ENCODE data around the gene C1orf226. TPM values are rescaled to one million over a fixed set of nuclear protein-coding genes. Genes with fewer than 3 reads are reported as not detected.

C1orf226 gene
- total and polyA plus RNA-seq, 9 of the 15 experiments (the other 6 are each of a cell fraction or from before 2014, with no cell fraction given) = 0.10 to 1.4 (median 0.47) TPM

DNA sequence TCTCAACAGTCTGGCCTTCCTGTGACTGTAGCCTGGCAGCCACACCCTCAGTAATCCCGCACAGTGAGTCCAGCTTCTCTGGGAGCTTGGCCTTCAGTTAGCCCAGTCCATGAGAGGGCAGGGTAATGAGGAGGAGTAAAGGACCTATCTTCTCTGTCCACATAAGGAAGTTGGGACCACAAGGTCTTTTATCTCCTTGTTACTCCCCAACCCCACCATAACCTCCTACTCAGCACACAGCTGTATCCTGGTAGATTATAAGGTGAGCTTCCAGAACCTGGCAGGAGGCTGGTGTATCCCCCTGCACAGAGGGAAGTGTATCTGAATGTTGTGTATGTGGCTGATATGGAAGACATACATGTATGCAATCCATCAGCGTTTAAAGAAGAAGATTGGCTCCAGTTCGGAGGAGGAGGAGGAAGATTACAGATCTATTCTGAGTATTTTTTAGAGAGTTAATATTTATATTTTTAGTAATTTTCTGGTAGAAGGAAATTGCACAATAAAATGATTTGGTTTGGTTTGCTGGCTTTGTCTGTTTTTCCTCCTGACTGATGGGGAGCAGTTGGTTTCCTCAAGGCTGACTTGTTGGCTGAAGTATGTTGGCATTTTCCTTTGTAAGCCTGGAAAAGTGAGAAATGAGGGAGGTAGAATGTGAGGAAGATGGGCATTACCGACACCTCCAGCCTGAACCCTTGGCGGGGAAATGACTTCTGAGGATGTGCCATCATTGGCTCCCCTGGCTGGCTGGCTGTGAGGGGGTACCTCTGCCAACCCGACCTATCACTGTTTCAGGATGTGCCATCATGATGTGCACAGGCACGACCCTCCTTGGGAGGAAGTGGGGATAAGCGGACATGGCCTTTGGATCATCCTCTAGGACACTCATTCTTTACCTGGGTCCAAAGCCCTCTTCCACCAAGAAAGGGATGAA, 5.0 kb downstream of the C1orf226 start (continued):
- TF ChIP-seq, protein P1, sequence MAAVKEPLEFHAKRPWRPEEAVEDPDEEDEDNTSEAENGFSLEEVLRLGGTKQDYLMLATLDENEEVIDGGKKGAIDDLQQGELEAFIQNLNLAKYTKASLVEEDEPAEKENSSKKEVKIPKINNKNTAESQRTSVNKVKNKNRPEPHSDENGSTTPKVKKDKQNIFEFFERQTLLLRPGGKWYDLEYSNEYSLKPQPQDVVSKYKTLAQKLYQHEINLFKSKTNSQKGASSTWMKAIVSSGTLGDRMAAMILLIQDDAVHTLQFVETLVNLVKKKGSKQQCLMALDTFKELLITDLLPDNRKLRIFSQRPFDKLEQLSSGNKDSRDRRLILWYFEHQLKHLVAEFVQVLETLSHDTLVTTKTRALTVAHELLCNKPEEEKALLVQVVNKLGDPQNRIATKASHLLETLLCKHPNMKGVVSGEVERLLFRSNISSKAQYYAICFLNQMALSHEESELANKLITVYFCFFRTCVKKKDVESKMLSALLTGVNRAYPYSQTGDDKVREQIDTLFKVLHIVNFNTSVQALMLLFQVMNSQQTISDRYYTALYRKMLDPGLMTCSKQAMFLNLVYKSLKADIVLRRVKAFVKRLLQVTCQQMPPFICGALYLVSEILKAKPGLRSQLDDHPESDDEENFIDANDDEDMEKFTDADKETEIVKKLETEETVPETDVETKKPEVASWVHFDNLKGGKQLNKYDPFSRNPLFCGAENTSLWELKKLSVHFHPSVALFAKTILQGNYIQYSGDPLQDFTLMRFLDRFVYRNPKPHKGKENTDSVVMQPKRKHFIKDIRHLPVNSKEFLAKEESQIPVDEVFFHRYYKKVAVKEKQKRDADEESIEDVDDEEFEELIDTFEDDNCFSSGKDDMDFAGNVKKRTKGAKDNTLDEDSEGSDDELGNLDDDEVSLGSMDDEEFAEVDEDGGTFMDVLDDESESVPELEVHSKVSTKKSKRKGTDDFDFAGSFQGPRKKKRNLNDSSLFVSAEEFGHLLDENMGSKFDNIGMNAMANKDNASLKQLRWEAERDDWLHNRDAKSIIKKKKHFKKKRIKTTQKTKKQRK (IDR thresholded peaks at IDR 0.05; ENCODE audit: borderline replicate concordance, low read depth, low read length) = no peak
- TF ChIP-seq ZFP30 (CRISPR knock-in tag; IDR thresholded peaks at IDR 0.05; ENCODE audit: borderline replicate concordance) (no peak), MCM7 (IDR thresholded peaks at IDR 0.05) (no peak), PHTF2 (CRISPR knock-in tag; IDR thresholded peaks at IDR 0.05) (no peak), DNMT1 (IDR thresholded peaks at IDR 0.05) (no peak), HLTF (IDR thresholded peaks at IDR 0.05) (peak; percentile 78; the same call in 1 of the 2 replicates), SAFB2 (IDR thresholded peaks at IDR 0.05; ENCODE audit: borderline replicate concordance, low read depth, low read length, severe bottlenecking) (no peak), CHD1 (IDR thresholded peaks at IDR 0.05; ENCODE audit: low read length) (no peak), GABPB2 (CRISPR knock-in tag; conservative IDR thresholded peaks at IDR 0.05) (no peak), MTA2 (IDR thresholded peaks at IDR 0.05; ENCODE audit: low read depth) (peak; percentile 92), CBFA2T2 (conservative IDR thresholded peaks at IDR 0.05) (peak; percentile 99)
- TF ChIP-seq, protein P2, sequence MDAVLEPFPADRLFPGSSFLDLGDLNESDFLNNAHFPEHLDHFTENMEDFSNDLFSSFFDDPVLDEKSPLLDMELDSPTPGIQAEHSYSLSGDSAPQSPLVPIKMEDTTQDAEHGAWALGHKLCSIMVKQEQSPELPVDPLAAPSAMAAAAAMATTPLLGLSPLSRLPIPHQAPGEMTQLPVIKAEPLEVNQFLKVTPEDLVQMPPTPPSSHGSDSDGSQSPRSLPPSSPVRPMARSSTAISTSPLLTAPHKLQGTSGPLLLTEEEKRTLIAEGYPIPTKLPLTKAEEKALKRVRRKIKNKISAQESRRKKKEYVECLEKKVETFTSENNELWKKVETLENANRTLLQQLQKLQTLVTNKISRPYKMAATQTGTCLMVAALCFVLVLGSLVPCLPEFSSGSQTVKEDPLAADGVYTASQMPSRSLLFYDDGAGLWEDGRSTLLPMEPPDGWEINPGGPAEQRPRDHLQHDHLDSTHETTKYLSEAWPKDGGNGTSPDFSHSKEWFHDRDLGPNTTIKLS (IDR thresholded peaks at IDR 0.05; ENCODE audit: borderline replicate concordance, low read depth) = peak; percentile 26; the same call in 1 of the 2 replicates
- TF ChIP-seq, protein P3, sequence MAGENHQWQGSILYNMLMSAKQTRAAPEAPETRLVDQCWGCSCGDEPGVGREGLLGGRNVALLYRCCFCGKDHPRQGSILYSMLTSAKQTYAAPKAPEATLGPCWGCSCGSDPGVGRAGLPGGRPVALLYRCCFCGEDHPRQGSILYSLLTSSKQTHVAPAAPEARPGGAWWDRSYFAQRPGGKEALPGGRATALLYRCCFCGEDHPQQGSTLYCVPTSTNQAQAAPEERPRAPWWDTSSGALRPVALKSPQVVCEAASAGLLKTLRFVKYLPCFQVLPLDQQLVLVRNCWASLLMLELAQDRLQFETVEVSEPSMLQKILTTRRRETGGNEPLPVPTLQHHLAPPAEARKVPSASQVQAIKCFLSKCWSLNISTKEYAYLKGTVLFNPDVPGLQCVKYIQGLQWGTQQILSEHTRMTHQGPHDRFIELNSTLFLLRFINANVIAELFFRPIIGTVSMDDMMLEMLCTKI (IDR thresholded peaks at IDR 0.05; ENCODE audit: partially characterized antibody) = no peak
- TF ChIP-seq, protein P4, sequence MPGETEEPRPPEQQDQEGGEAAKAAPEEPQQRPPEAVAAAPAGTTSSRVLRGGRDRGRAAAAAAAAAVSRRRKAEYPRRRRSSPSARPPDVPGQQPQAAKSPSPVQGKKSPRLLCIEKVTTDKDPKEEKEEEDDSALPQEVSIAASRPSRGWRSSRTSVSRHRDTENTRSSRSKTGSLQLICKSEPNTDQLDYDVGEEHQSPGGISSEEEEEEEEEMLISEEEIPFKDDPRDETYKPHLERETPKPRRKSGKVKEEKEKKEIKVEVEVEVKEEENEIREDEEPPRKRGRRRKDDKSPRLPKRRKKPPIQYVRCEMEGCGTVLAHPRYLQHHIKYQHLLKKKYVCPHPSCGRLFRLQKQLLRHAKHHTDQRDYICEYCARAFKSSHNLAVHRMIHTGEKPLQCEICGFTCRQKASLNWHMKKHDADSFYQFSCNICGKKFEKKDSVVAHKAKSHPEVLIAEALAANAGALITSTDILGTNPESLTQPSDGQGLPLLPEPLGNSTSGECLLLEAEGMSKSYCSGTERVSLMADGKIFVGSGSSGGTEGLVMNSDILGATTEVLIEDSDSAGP (CRISPR knock-in tag; IDR thresholded peaks at IDR 0.05) = no peak
- TF ChIP-seq, protein P5, sequence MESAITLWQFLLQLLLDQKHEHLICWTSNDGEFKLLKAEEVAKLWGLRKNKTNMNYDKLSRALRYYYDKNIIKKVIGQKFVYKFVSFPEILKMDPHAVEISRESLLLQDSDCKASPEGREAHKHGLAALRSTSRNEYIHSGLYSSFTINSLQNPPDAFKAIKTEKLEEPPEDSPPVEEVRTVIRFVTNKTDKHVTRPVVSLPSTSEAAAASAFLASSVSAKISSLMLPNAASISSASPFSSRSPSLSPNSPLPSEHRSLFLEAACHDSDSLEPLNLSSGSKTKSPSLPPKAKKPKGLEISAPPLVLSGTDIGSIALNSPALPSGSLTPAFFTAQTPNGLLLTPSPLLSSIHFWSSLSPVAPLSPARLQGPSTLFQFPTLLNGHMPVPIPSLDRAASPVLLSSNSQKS (CRISPR knock-in tag; IDR thresholded peaks at IDR 0.05) = no peak
- TF ChIP-seq, protein P6, sequence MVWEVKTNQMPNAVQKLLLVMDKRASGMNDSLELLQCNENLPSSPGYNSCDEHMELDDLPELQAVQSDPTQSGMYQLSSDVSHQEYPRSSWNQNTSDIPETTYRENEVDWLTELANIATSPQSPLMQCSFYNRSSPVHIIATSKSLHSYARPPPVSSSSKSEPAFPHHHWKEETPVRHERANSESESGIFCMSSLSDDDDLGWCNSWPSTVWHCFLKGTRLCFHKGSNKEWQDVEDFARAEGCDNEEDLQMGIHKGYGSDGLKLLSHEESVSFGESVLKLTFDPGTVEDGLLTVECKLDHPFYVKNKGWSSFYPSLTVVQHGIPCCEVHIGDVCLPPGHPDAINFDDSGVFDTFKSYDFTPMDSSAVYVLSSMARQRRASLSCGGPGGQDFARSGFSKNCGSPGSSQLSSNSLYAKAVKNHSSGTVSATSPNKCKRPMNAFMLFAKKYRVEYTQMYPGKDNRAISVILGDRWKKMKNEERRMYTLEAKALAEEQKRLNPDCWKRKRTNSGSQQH (CRISPR knock-in tag; IDR thresholded peaks at IDR 0.05) = no peak
